Esophagus squamous epithelium (tissue), 4 donors: ENCODE measurements around the gene PHPT1.

Source experiments
- CTCF ChIP-seq, 6 experiments: fragments of 450-650 bp in 4 of 6; fragments of 200-600 bp in 2 of 6; sonication (generic) in 2 of 6; IDR thresholded peaks; one replicate each; pipeline ENCODE4 v1.5.1; 2016 to 2019; ENCODE audit warnings: antibody characterized with exemption in 6 of 6, mild to moderate bottlenecking in 4 of 6, moderate library complexity in 4 of 6
- POLR2A ChIP-seq, 4 donors: fragments of 450-650 bp; IDR thresholded peaks; one replicate each; pipeline ENCODE4 v1.6.1; 2017; ENCODE audit warnings: antibody characterized with exemption in 4 of 4, mild to moderate bottlenecking in 4 of 4, moderate library complexity in 3 of 4

- TF ChIP-seq CTCF (IDR thresholded peaks at IDR 0.05) (no peak), POLR2A (IDR thresholded peaks at IDR 0.05) (no peak)
These were observed 39.2 kb downstream of the PHPT1 start for GRCh38 chr9:136888454-136888853.
